ENCODE data around the gene PSMB10. TPM values are rescaled to one million over a fixed set of nuclear protein-coding genes. Genes with fewer than 3 reads are reported as not detected.

The PSMB10 gene
- total RNA-seq, 3 donors from 2014 or later: 32.1 to 46.2 (median 34.1) TPM

DNA sequence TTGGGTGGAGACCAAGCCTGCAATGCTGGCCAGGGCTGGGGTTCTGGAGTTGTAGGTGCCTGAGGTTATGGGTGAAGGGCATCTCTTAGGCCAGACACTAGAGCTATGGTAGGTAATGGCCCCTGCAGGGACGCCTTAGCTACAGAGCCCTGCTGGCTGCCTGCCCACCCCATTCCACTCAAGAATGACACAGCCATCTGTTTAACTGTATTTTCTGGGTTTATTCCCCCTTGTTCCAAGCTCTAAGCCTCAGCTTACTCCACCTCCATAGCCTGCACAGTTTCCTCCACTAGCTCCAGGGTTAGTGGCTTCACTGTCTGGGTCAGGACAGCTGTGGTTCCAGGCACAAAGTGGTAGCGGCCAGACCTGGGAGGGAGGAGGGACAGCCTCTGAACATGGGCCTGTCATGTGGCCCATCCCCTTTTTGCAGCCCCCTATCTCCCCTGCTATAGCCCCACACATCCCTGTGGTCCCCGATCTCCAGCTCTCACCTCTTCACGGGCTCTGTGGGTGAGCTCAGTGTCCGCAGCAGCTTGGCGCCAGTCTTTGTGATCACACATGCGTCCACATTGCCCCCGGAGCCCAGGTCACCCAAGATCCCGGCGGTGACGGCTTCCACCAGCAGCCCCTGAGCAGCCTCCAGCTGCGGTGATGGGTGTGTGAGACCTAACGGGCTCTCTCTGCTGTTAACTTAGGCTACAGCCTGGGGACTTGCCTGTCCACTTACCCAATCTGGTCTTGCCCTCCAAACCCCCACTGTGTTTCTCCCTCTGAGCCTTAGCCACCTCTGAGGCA is 2.1 kb downstream of the PSMB10 start:
- Histone ChIP-seq H3K9me3 (no peaks in the 10 kb centered on the region), H3K4me3 (peak overlapping the region in 2 of 3 donors; percentile 86 to 89), H3K27me3 (no peaks in the 10 kb centered on the region), H3K27ac (peak overlapping the region in 1 of 2 donors; percentile 89), H3K4me1 (peaks cover 9 to 12% of the 10 kb centered on the region in 2 donors), H3K36me3 (no peaks in the 10 kb centered on the region)
- intact Hi-C loops (cut with DNase I; ENCODE audit: low total_unique reads): no loop called here
- no peak for DNase-seq (ENCODE audit: low spot score in 2 of 2)
- TF ChIP-seq POLR2AphosphoS5 (IDR thresholded peaks at IDR 0.05): no peak
- no peak for TF ChIP-seq POLR2A (IDR thresholded peaks at IDR 0.05)
- TF ChIP-seq CTCF (IDR thresholded peaks at IDR 0.05): no peak

GRCh38 chr16:67933805-67934204 is 2.8 kb downstream of the PSMB10 start:
- intact Hi-C loops (cut with DNase I; ENCODE audit: low total_unique reads): no loop called here
- TF ChIP-seq CTCF (IDR thresholded peaks at IDR 0.05) (no peak), POLR2AphosphoS5 (IDR thresholded peaks at IDR 0.05) (no peak), POLR2A (IDR thresholded peaks at IDR 0.05) (no peak)
- DNase-seq (ENCODE audit: low spot score in 2 of 2): no peak
- H3K4me3 ChIP-seq: no peak overlapping the region
- H3K36me3 ChIP-seq: no peaks in the 10 kb centered on the region
- H3K27ac ChIP-seq: no peak overlapping the region
- peaks cover 9 to 12% of the 10 kb centered on the region in 2 donors for H3K4me1 ChIP-seq
- H3K9me3 ChIP-seq: no peaks in the 10 kb centered on the region
- H3K27me3 ChIP-seq: no peaks in the 10 kb centered on the region

DNA sequence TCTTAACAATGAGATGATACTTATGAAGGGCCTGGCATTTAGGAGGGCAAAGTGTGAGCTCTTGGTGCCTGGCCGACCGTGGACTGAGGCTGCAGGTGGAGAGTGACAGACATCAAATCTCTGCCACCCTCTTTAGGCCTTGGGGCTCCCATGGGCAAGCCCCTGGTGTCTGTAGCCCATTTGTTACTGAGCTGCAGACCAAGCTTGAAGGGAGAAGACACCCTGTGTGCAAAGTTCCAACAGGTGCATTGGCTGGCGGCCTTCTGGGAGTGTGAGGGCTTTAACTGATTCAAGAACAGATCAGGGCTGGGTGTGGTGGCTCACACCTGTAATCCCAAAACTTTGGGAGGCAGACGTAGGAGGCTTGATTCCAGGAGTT is 4.2 kb downstream of the PSMB10 start:
- intact Hi-C loops (cut with DNase I; ENCODE audit: low total_unique reads): no loop called here
- Histone ChIP-seq H3K36me3 (no peaks in the 10 kb centered on the region), H3K4me3 (no peak overlapping the region), H3K27ac (no peak overlapping the region), H3K4me1 (peaks cover 9 to 12% of the 10 kb centered on the region in 2 donors), H3K27me3 (no peaks in the 10 kb centered on the region), H3K9me3 (no peaks in the 10 kb centered on the region)
- TF ChIP-seq POLR2A (IDR thresholded peaks at IDR 0.05) (no peak), CTCF (IDR thresholded peaks at IDR 0.05) (no peak), POLR2AphosphoS5 (IDR thresholded peaks at IDR 0.05) (no peak)
- no peak for DNase-seq (ENCODE audit: low spot score in 2 of 2)

GRCh38 chr16:67931712-67932461 is 4.8 kb downstream of the PSMB10 start, which contains the start of gene CTRL:
CTRL (minus strand) TSS chr16:67931862; CDS start chr16:67931852, 10 bp downstream.
- H3K4me3 ChIP-seq: no peak within 1 kb of the TSS
- no peak within 1 kb of the TSS for H3K27ac ChIP-seq
- H3K36me3 ChIP-seq: no peaks in the 10 kb centered on the region
- intact Hi-C loops (cut with DNase I; ENCODE audit: low total_unique reads): no loop called here
- H3K27me3 ChIP-seq: no peaks in the 10 kb centered on the region
- TF ChIP-seq POLR2A (IDR thresholded peaks at IDR 0.05): no peak
- no peak for TF ChIP-seq CTCF (IDR thresholded peaks at IDR 0.05)
- no peak for TF ChIP-seq POLR2AphosphoS5 (IDR thresholded peaks at IDR 0.05)
- DNase-seq (ENCODE audit: low spot score in 2 of 2): no peak
- H3K4me1 ChIP-seq: peaks cover 6 to 9% of the 10 kb centered on the region in 2 donors
- no peaks in the 10 kb centered on the region for H3K9me3 ChIP-seq
